Forelimb muscle (tissue), 1 donor: Measurements from ENCODE around the gene GALR2. TPM values are rescaled to one million over a fixed set of nuclear protein-coding genes. Genes with fewer than 3 reads are reported as not detected.
"Not testable (repeated sequence)": the region's sequence is repeated elsewhere in the genome, so short reads cannot be mapped to it uniquely, and the experiment has no call there.

ENCODE experiments used
- DNase-seq: peaks from one replicate; pipeline ENCODE4 v3.0.0-alpha.2; 2013; ENCODE audit warnings: low read depth
- polyA plus RNA-seq: library from polyadenylated mRNA; unstranded; fragments of 120-200 nt; gene quantifications from one replicate; pipeline ENCODE4 v1.2.1, GENCODE V29; 2013; ENCODE audit not compliant: insufficient read length

Gene GALR2
- polyA plus RNA-seq, 1 donor: not detected

GRCh38 chr17:76049836-76050537, 24.6 kb upstream of the GALR2 start:
- DNase-seq: no peak

GRCh38 chr17:76050538-76051467, 23.8 kb upstream of the GALR2 start:
- DNase-seq: no peak

GRCh38 chr17:76051561-76051960, 23.0 kb upstream of the GALR2 start:
- no peak for DNase-seq

- DNase-seq: no peak
These were observed 21.1 kb upstream of the GALR2 start for GRCh38 chr17:76053246-76054111.

- DNase-seq: no peak
These were observed 20.5 kb upstream of the GALR2 start for GRCh38 chr17:76054112-76054476.

GRCh38 chr17:76056882-76057281, 17.7 kb upstream of the GALR2 start:
- no peak for DNase-seq

- not testable (repeated sequence) for DNase-seq
These were observed 16.3 kb upstream of the GALR2 start for GRCh38 chr17:76058264-76058663.

GRCh38 chr17:76063875-76064546, 10.6 kb upstream of the GALR2 start:
- DNase-seq: no peak

- DNase-seq: no peak
These were observed 8.8 kb upstream of the GALR2 start for GRCh38 chr17:76065775-76066174.

GRCh38 chr17:76071531-76072147, 2.9 kb upstream of the GALR2 start:
- no peak for DNase-seq

- peak; percentile 79 for DNase-seq
These were observed 2.3 kb upstream of the GALR2 start, which contains the start of gene SRP68 for GRCh38 chr17:76072148-76072858. TSS of gene SRP68 (minus strand) at chr17:76072517. CDS start at chr17:76072491, 26 bp downstream.

GRCh38 chr17:76075364-76076145, 974 bp downstream of the GALR2 start:
- DNase-seq: no peak

GRCh38 chr17:76076146-76076764, 1.7 kb downstream of the GALR2 start:
- no peak for DNase-seq

GRCh38 chr17:76076765-76077583, 2.4 kb downstream of the GALR2 start:
- no peak for DNase-seq

- no peak for DNase-seq
These were observed 3.1 kb downstream of the GALR2 start for GRCh38 chr17:76077584-76078110.

- DNase-seq: not testable (repeated sequence)
These were observed 3.8 kb downstream of the GALR2 start for GRCh38 chr17:76078370-76078769.

- no peak for DNase-seq
These were observed 4.4 kb downstream of the GALR2 start, which contains the start of gene ZACN for GRCh38 chr17:76078860-76079534. TSS of gene ZACN (plus strand) at chr17:76079182. CDS start at chr17:76079265, 83 bp downstream.
